ENCODE data around the gene NWD2. TPM values are rescaled to one million over a fixed set of nuclear protein-coding genes. Genes with fewer than 3 reads are reported as not detected.

NWD2 gene
- total RNA-seq, 1 donor from 2014 or later, result 0.49 TPM

DNA sequence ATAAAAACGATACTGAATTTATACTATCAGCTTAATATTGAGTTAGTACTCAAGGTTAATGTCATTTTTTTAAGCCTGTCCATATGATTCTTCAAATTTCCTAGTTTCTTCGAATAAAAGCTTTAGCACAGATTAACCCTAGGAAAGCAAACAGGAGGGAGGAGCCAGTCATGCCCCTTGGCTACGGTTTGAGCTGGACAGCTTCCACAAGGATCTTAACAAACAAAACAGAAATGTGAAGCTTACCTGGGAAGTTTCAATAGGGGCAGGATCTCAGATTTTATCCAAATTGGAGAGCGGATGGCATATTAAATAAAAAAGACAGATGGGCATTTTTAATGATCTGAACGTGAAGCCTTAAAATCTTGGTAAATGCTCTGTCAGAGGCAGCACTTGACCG lies 2.3 kb downstream of the NWD2 start:
- Histone ChIP-seq H3K27ac (no peak overlapping the region), H3K36me3 (no peaks in the 10 kb centered on the region), H3K4me1 (peaks cover 6% of the 10 kb centered on the region), H3K9me3 (no peaks in the 10 kb centered on the region), H3K4me3 (no peak overlapping the region), H3K27me3 (no peaks in the 10 kb centered on the region)
- TF ChIP-seq, protein P1, sequence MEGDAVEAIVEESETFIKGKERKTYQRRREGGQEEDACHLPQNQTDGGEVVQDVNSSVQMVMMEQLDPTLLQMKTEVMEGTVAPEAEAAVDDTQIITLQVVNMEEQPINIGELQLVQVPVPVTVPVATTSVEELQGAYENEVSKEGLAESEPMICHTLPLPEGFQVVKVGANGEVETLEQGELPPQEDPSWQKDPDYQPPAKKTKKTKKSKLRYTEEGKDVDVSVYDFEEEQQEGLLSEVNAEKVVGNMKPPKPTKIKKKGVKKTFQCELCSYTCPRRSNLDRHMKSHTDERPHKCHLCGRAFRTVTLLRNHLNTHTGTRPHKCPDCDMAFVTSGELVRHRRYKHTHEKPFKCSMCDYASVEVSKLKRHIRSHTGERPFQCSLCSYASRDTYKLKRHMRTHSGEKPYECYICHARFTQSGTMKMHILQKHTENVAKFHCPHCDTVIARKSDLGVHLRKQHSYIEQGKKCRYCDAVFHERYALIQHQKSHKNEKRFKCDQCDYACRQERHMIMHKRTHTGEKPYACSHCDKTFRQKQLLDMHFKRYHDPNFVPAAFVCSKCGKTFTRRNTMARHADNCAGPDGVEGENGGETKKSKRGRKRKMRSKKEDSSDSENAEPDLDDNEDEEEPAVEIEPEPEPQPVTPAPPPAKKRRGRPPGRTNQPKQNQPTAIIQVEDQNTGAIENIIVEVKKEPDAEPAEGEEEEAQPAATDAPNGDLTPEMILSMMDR (IDR thresholded peaks at IDR 0.05), result no peak
- TF ChIP-seq POLR2AphosphoS5 (IDR thresholded peaks at IDR 0.05; ENCODE audit: insufficient read depth in 1 of 2, low read depth in 1 of 2), result no peak
- TF ChIP-seq POLR2A (IDR thresholded peaks at IDR 0.05), result no peak
- intact Hi-C loops (cut with DNase I), result no loop called here
- no peak for DNase-seq (ENCODE audit: extremely low spot score in 2 of 2)

DNA sequence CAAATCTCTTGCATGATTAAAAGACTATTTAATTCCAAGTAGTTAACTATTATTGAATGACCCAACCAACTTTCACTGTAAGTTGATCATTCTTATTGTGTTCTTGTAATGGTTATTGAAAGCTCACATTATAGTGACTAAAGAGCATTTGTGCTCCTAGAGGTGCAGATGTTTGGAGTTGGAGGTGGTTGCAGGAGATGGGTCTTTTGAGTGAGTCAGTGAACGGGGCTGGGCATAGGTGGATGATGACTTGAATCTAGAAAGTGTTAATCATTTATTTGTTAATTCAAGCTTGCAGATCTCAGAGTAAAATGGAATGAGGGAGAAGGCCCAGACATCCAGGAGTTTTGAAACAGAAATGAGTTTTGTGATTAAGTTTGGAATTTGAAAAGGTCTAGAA lies 13.7 kb downstream of the NWD2 start:
- no peaks in the 10 kb centered on the region for H3K36me3 ChIP-seq
- no peak overlapping the region for H3K4me3 ChIP-seq
- TF ChIP-seq POLR2A (IDR thresholded peaks at IDR 0.05), result no peak
- TF ChIP-seq, protein P1 (IDR thresholded peaks at IDR 0.05), result no peak
- TF ChIP-seq POLR2AphosphoS5 (IDR thresholded peaks at IDR 0.05; ENCODE audit: insufficient read depth in 1 of 2, low read depth in 1 of 2), result no peak
- H3K27ac ChIP-seq, result no peak overlapping the region
- no peaks in the 10 kb centered on the region for H3K9me3 ChIP-seq
- H3K4me1 ChIP-seq, result no peaks in the 10 kb centered on the region
- DNase-seq (ENCODE audit: extremely low spot score in 2 of 2), result no peak
- H3K27me3 ChIP-seq, result no peaks in the 10 kb centered on the region
- intact Hi-C loops (cut with DNase I), result no loop called here

DNA sequence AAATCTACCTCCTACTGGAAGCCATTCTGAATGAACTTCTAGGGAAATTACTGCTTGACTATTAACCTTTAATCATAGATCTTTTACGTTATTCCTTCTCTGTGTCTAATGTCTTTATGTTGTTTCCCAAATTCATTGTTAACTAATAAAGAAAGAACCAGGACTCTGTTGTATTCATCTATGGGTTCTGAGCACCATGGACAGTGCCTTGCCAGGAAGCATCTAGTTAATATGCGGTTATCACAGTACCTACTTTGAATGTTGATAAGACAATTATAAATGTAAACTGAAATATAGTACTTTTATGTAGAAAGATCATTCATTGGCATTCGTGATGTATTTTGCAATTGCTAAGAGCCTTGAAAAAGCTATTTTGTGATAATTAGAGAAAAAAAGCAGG lies 23.8 kb downstream of the NWD2 start:
- Histone ChIP-seq H3K27me3 (no peaks in the 10 kb centered on the region), H3K27ac (no peak overlapping the region), H3K4me1 (no peaks in the 10 kb centered on the region), H3K9me3 (no peaks in the 10 kb centered on the region), H3K4me3 (no peak overlapping the region), H3K36me3 (no peaks in the 10 kb centered on the region)
- no peak for TF ChIP-seq POLR2A (IDR thresholded peaks at IDR 0.05)
- TF ChIP-seq, protein P1 (IDR thresholded peaks at IDR 0.05), result no peak
- no peak for TF ChIP-seq POLR2AphosphoS5 (IDR thresholded peaks at IDR 0.05; ENCODE audit: insufficient read depth in 1 of 2, low read depth in 1 of 2)
- intact Hi-C loops (cut with DNase I), result no loop called here
- no peak for DNase-seq (ENCODE audit: extremely low spot score in 2 of 2)

DNA sequence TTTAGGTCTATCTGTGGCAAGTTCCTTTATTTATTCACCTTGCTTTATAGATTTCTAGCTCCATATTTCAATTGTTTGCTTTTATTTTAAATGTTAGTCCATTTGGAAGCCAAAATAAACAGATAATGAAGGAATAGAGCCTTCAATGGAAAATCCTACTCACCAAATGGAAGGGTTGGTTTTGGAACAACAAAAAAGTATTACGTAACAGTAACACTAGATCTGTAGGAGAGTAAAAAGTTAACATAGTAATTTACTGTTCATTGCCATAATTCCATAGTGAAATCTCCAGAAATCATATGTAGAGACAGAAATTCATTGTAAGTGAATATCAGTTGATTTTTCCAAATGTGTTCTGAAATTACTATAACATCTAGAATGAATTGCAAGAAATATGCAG lies 34.6 kb downstream of the NWD2 start:
- Histone ChIP-seq H3K4me3 (no peak overlapping the region), H3K27ac (no peak overlapping the region), H3K9me3 (no peaks in the 10 kb centered on the region), H3K4me1 (no peaks in the 10 kb centered on the region), H3K27me3 (no peaks in the 10 kb centered on the region), H3K36me3 (no peaks in the 10 kb centered on the region)
- TF ChIP-seq POLR2A (IDR thresholded peaks at IDR 0.05) (no peak), POLR2AphosphoS5 (IDR thresholded peaks at IDR 0.05; ENCODE audit: insufficient read depth in 1 of 2, low read depth in 1 of 2) (no peak)
- TF ChIP-seq, protein P1 (IDR thresholded peaks at IDR 0.05), result no peak
- intact Hi-C loops (cut with DNase I), result no loop called here
- DNase-seq (ENCODE audit: extremely low spot score in 2 of 2), result no peak

DNA sequence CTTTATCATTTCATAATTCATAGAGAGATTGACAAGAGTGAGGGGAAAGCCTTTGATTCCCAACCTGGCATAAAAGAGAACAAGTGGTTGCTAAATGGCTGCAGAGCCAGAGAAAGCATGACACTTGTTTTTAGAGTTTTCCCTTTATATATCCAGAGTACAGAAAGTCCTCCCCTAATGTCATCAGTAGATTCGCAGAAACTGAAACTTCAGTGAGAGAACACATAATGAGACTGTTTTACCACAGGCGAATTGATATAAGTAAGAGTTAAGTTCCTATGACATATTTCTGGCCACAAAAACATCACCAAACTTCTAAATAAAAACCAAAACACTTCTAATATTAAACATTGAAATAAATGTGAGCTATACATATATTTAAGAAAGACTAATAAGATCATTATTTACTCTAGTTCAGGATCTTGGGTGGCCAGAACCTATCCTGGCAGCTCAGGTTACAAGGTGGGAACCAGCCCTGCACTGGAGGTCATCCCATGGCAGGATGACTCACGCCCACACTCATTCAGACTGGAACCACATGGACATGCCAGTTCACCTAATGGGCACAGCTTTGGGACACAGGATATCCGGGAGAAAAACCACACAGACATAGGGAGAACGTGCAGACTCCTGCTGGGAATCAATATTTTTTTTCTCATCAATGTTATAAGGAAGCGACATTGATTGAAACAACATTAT lies 35.5 kb downstream of the NWD2 start:
- Histone ChIP-seq H3K27me3 (no peaks in the 10 kb centered on the region), H3K27ac (no peak overlapping the region), H3K36me3 (no peaks in the 10 kb centered on the region), H3K4me1 (no peaks in the 10 kb centered on the region), H3K4me3 (no peak overlapping the region), H3K9me3 (no peaks in the 10 kb centered on the region)
- no peak for DNase-seq (ENCODE audit: extremely low spot score in 2 of 2)
- TF ChIP-seq, protein P1 (IDR thresholded peaks at IDR 0.05), result no peak
- no peak for TF ChIP-seq POLR2A (IDR thresholded peaks at IDR 0.05)
- TF ChIP-seq POLR2AphosphoS5 (IDR thresholded peaks at IDR 0.05; ENCODE audit: insufficient read depth in 1 of 2, low read depth in 1 of 2), result no peak
- intact Hi-C loops (cut with DNase I), result no loop called here

Data from vagina (tissue), 2 donors.